PC-3 (cell line): ENCODE data around the gene DLGAP4. TPM values are rescaled to one million over a fixed set of nuclear protein-coding genes. Genes with fewer than 3 reads are reported as not detected.

Experiments used
- ATAC-seq: fragments of 200-7000 bp; cut with Tn5 transposase; 2 replicates; pipeline ENCODE4 v1.9.1; 2020; ENCODE audit warnings: mild to moderate bottlenecking, moderate library complexity
- BruUV-seq: library from RNA; stranded (reverse); fragments of 400-500 nt; replicated peaks from 2 replicates; lab custom pipeline; 2021; lab: Mats Ljungman, UMichigan
- CTCF ChIA-PET: fragments of 300-600 bp; sonication (Branson Sonifier 250); formaldehyde crosslinking; loops from one replicate; lab custom pipeline; 2022; ENCODE audit warnings: antibody characterized with exemption; lab: Charles Lee
- POLR2A ChIA-PET: fragments of 300-600 bp; sonication (Branson Sonifier 250); formaldehyde crosslinking; loops from one replicate; lab custom pipeline; 2022; ENCODE audit warnings: antibody characterized with exemption; ENCODE audit not compliant: unreplicated experiment; lab: Charles Lee
- DNase-seq: peaks from one replicate; pipeline ENCODE4 v3.0.0-alpha.2; 2015
- H2AFZ ChIP-seq: fragments of 300-600 bp; sonication (generic); 2 replicates; pipeline ENCODE4 v1.6.0; 2016; ENCODE audit warnings: antibody characterized with exemption, low read length
- H3F3A ChIP-seq: fragments of 300-600 bp; sonication (generic); one replicate; pipeline ENCODE4 v1.6.0; 2017; ENCODE audit warnings: antibody characterized with exemption, low read length, control low read depth, mild to moderate bottlenecking; ENCODE audit not compliant: unreplicated experiment
- H3K27ac ChIP-seq: fragments of 300-600 bp; sonication (generic); 2 replicates; pipeline ENCODE4 v1.5.1; 2016; ENCODE audit warnings: mild to moderate bottlenecking, low read length
- H3K27me3 ChIP-seq: fragments of 300-600 bp; sonication (generic); 2 replicates; pipeline ENCODE4 v1.6.1; 2016; ENCODE audit warnings: low read length, mixed read lengths
- H3K36me3 ChIP-seq: fragments of 300-600 bp; sonication (generic); 2 replicates; pipeline ENCODE4 v1.6.1; 2016; ENCODE audit warnings: low read depth, mixed run types, low read length, mixed read lengths
- H3K4me1 ChIP-seq: fragments of 300-600 bp; sonication (generic); 2 replicates; pipeline ENCODE4 v1.5.1; 2016; ENCODE audit warnings: low read length; ENCODE audit not compliant: insufficient read depth
- H3K4me2 ChIP-seq: fragments of 300-600 bp; sonication (generic); 2 replicates; pipeline ENCODE4 v1.6.0; 2016; ENCODE audit warnings: low read length
- H3K4me3 ChIP-seq: fragments of 300-600 bp; sonication (generic); 2 replicates; pipeline ENCODE4 v1.5.1; 2016; ENCODE audit warnings: mild to moderate bottlenecking, low read length, mixed read lengths
- H3K79me2 ChIP-seq: fragments of 300-600 bp; sonication (generic); 2 replicates; pipeline ENCODE4 v1.6.1; 2017; ENCODE audit warnings: low read length, mixed read lengths
- H3K9ac ChIP-seq: fragments of 300-600 bp; sonication (generic); 2 replicates; pipeline ENCODE4 v1.6.0; 2016; ENCODE audit warnings: mild to moderate bottlenecking, low read length
- H3K9me2 ChIP-seq: fragments of 300-600 bp; sonication (generic); replicated peaks from 2 replicates; pipeline ENCODE4 v1.6.1; 2016; ENCODE audit warnings: mixed run types, low read length, mixed read lengths
- H3K9me3 ChIP-seq: fragments of 300-600 bp; sonication (generic); 2 replicates; pipeline ENCODE4 v1.6.1; 2016; ENCODE audit warnings: low read length, mixed read lengths
- H4K20me1 ChIP-seq: fragments of 300-600 bp; sonication (generic); 2 replicates; pipeline ENCODE4 v1.6.1; 2016; ENCODE audit warnings: low read length, mixed read lengths
- CTCF ChIP-seq: fragments of 300-600 bp; sonication (generic); conservative IDR thresholded peaks from 2 replicates; pipeline ENCODE4 v1.5.1; 2017; ENCODE audit warnings: antibody characterized with exemption, low read depth, mild to moderate bottlenecking, low read length
- EZH2 ChIP-seq: fragments of 300-600 bp; sonication (generic); IDR thresholded peaks from one replicate; pipeline ENCODE4 v1.6.1; 2017; ENCODE audit warnings: antibody characterized with exemption, mild to moderate bottlenecking, low read length; ENCODE audit not compliant: unreplicated experiment
- EZH2phosphoT487 ChIP-seq: fragments of 300-600 bp; sonication (generic); IDR thresholded peaks from 2 replicates; pipeline ENCODE4 v1.6.1; 2018; ENCODE audit warnings: mild to moderate bottlenecking, antibody characterized with exemption, low read length, borderline replicate concordance
- intact Hi-C: fragments of 100-400 bp; cut with micrococcal nuclease; formaldehyde crosslinking; loops from 2 replicates; pipeline ENCODE4 v1.9.0; 2023
- total RNA-seq: library from RNA; depleted of rRNA; stranded (reverse); fragments of >200 nt; gene quantifications from 2 replicates; pipeline ENCODE4 v1.2.3, GENCODE V29; 2014

Gene DLGAP4
- total RNA-seq, 1 experiment from 2014 or later = 21.0 TPM

DNA sequence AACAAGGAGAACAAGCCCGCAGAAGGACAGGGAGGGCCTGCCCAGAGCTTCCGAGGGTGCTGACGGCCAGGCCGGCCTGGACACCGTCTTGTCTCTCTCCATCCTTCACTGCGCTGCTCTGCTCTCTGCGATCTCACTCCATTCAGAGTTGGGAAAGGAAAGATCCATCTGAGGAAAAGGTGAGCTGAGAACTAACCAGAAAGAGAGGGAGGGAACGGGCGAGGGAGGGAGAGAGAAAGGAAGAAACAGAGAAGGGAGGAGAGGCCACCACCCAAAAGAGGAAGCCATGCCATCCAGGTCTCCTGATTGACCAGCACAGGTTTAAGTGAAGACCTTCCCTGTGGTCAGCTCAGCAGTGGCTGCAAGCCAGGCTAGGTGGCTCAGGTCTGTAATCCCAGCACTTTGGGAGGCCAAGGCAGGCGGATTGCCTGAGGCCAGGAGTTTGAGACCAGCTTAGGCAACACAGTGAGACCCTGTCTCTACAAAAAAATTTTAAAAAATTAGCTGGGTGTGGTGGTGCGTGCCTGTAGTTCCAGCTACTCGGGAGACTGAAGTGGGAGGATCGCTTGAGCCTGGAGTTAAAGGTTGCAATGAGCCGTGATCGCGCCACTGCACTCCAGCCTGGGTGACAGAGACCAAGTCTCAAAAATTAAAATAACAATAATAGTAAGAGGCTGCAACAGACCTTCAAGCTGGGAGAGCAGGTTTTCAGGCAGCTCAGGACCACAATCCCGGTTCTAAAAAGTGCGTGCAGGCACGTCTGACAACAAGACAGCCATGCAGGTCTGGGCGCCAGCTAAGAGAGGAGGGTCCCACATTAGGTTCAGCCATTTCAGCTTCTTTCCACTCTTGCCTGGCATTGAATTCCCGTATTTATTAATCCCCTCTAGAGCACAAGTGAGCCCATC, 34.2 kb upstream of the DLGAP4 start:
- ChIA-PET CTCF (no interaction called here), POLR2A (no interaction called here)
- Histone ChIP-seq H3K79me2 (no peaks in the 10 kb centered on the region), H3K4me2 (no peak overlapping the region), H4K20me1 (no peaks in the 10 kb centered on the region), H3F3A (no peaks in the 10 kb centered on the region), H3K4me3 (no peak overlapping the region), H3K4me1 (no peaks in the 10 kb centered on the region), H3K27me3 (0 out of 2 replicates have a peak, but pooled peaks cover 3% of the 10 kb centered on the region), H2AFZ (no peak overlapping the region), H3K9me3 (no peaks in the 10 kb centered on the region), H3K9ac (no peak overlapping the region), H3K36me3 (no peaks in the 10 kb centered on the region), H3K27ac (no peak overlapping the region), H3K9me2 (no peaks in the 10 kb centered on the region)
- intact Hi-C loops = no loop called here
- TF ChIP-seq EZH2 = no peak
- DNase-seq = no peak
- no TSS peak for BruUV-seq
- no peak for ATAC-seq

DNA sequence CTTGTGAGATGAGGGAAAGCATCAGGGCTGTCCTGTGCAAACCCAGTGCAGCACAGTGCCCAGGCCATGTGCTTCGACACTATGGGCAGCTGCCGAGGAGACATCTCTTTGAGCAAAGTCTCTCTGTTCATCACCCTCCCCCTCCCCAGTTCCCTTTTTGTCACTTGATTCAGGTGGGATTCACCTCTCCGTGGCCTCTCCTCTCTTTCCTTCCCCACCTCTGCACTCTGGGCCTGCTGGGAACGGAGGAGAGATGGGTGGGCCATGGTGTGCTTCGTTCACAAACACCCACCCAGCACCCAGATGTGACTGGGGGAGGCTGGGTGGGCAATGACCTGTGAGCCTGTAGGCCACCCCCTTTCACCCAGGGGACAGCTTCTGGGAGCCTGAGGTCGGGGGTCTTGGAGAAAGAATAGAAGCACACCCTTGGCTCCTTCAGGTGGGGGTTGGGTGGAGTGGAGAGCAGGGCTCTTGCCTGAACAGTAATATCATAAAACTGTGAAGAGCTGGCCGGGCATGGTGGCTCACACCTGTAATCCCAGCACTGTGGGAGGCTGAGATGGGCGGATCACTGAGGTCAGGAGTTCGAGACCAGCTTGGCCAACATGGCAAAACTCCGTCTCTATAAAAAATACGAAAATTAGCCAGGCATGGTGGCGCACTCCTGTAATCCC, 33.5 kb upstream of the DLGAP4 start:
- Histone ChIP-seq H3K9ac (no peak overlapping the region), H3K4me1 (no peaks in the 10 kb centered on the region), H3K27me3 (0 out of 2 replicates have a peak, but pooled peaks cover 10% of the 10 kb centered on the region), H3K4me2 (no peak overlapping the region), H3K9me3 (no peaks in the 10 kb centered on the region), H3K79me2 (no peaks in the 10 kb centered on the region), H4K20me1 (no peaks in the 10 kb centered on the region), H3K9me2 (no peaks in the 10 kb centered on the region), H3F3A (no peaks in the 10 kb centered on the region), H3K27ac (no peak overlapping the region), H3K4me3 (no peak overlapping the region), H3K36me3 (no peaks in the 10 kb centered on the region), H2AFZ (no peak overlapping the region)
- no peak for TF ChIP-seq EZH2phosphoT487
- ATAC-seq (no peak), DNase-seq (no peak)
- CTCF ChIA-PET = interaction anchor here (0.6 to 1.9 kb wide), 5 partner anchors 11 to 167 kb away, joined by 3 to 13 read pairs (median 4); no protein-coding TSS in a partner anchor
- intact Hi-C loops = loop anchor here (1.0 kb wide), 1 partner anchor 167 kb away; no protein-coding TSS in a partner anchor
- POLR2A ChIA-PET = no interaction called here
- no TSS peak for BruUV-seq

- CTCF ChIA-PET = interaction anchor here (0.6 to 1.9 kb wide), 5 partner anchors 12 to 166 kb away, joined by 3 to 13 read pairs (median 4); no protein-coding TSS in a partner anchor
Measured at GRCh38 chr20:36273414-36274180, 32.5 kb upstream of the DLGAP4 start.

More at GRCh38 chr20:36273414-36274180, 32.5 kb upstream of the DLGAP4 start:
- Histone ChIP-seq H3K36me3 (no peaks in the 10 kb centered on the region), H3K9me2 (no peaks in the 10 kb centered on the region), H3K9ac (no peak overlapping the region), H3K27me3 (peaks cover 17% of the 10 kb centered on the region), H3K79me2 (no peaks in the 10 kb centered on the region), H4K20me1 (no peaks in the 10 kb centered on the region), H2AFZ (no peak overlapping the region), H3F3A (no peaks in the 10 kb centered on the region), H3K9me3 (no peaks in the 10 kb centered on the region), H3K4me1 (no peaks in the 10 kb centered on the region), H3K4me3 (no peak overlapping the region), H3K27ac (no peak overlapping the region), H3K4me2 (no peak overlapping the region)
- POLR2A ChIA-PET = no interaction called here
- BruUV-seq = no TSS peak
- DNase-seq = peak; percentile 66
- TF ChIP-seq CTCF = peak; percentile 72
- no peak for TF ChIP-seq EZH2phosphoT487
- peak; percentile 74 for ATAC-seq
- intact Hi-C loops = loop anchor here (1.0 kb wide), 1 partner anchor 166 kb away; no protein-coding TSS in a partner anchor
